Measurements from ENCODE around the gene MDN1.

GRCh38 chr6:89638320-89639195 is 181.0 kb downstream of the MDN1 start, which contains the start of gene LYRM2:
- TF ChIP-seq CTCF (IDR thresholded peaks at IDR 0.05; ENCODE audit: poor library complexity) (no peak), EZH2 (IDR thresholded peaks at IDR 0.05; ENCODE audit: borderline replicate concordance) (no peak), EZH2phosphoT487 (IDR thresholded peaks at IDR 0.05; ENCODE audit: low read depth, severe bottlenecking, unreplicated experiment) (no peak)

All from hepatocyte (in vitro differentiated cells).